HS-27A (cell line): ENCODE data around the gene MED8.

Source experiments
- DNase-seq: peaks from one replicate; pipeline ENCODE4 v3.0.0-alpha.2; 2012; ENCODE audit warnings: low read depth, missing footprints

Gene MED8, protein sequence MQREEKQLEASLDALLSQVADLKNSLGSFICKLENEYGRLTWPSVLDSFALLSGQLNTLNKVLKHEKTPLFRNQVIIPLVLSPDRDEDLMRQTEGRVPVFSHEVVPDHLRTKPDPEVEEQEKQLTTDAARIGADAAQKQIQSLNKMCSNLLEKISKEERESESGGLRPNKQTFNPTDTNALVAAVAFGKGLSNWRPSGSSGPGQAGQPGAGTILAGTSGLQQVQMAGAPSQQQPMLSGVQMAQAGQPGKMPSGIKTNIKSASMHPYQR

DNA sequence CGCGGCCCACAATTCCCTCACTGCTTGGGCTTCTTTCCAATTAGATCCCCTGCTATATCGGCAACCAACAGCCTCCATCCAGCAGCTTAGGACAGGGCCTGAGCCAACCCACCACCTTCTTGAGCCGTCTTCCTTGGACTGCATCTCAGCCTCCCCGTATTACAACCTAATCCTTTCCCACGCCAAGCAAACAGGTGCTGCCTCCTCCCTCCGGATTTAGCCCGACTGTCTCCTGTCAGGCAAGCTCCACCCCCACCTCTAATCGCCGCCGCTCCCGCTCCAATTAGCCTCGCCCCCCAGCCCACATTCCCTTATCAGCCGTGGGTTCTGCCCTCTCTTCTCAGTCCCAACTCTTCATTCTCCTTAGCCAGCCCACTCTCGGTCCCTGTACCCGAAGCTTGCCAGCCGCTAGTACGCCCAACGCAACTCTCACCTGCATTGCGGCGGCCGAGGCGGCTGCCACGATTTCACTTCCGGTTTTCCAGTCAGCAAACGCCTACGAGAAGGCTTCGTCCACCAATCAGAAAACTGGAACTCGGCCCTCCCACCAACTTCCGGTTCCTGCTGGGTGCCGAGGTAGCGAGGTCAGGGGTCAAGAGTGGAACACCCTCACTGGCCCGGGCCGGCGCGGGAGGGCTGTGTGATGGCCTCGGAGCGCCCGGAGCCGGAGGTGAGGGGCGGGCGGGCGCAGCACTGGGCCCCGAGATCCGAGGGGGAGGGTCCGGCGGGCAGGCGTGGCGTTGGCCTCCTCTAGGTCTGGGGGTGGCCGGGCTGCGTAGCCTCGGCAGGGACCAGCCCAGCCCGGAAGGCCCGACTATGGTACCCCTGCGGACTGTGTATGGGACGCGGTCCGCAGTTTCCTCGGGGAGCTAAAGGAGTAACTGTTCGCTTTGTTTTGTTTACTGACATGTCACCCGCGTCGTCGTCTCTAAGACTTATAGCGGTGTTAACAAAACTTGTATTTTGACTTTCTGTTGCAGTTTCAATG, at the start of gene MED8, which contains the start of gene SZT2:
Gene MED8 (minus strand): TSS at position 475 of the 988 bp plus-strand sequence. CDS start 36 bp downstream, at position 439.
Gene SZT2 (plus strand): TSS at position 574 of the 988 bp plus-strand sequence. CDS start 70 bp downstream, at position 644.
- peak; percentile 94 for DNase-seq

DNA sequence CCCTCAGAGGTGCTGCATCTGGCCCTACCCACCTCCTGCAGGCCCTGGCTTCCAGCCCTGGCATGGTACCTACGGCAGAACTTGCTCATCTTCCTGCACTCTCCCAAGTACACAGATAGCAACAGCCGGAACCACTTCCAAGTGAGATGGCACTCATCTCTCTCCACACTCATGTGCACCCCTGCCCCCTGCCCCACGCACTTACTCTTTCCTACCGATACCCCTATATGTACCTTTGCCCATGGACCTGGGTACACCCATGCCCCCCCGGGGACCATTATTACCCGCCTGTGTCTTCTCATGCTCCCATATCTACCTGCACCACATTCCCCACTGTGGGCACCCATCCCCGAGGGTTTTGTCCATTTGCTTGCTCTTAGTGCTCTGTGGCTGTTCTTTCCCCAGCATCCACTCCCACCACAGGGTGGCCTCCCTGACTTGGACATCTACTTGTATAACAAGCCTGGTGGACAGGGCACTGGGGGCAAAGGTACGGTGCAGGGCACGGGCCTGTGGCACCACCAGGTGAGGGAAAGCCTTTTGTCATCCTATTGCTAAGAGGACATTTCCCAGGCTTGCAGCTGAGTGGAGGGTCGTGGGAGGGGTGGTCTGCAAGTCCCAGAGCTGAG, 49.5 kb upstream of the MED8 start:
- DNase-seq, result no peak

DNA sequence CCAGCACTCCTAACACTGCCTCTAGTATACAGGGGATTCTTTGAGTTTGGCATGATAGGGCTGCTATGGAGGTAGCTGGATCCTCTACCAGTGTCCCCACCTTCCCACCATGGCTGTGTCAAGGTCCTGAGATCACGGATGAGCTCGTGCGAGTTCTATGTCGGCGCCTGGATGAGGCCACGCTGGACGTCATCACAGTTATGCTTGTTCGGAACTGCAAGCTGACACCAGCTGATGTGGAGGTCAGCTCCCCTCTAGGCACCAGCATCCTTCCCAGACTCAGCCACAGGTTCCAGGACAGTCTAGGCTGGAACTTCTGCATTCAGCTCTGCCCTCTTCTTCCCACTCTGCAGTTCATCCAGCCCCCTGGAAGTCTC, 49.0 kb upstream of the MED8 start:
- DNase-seq, result no peak

DNA sequence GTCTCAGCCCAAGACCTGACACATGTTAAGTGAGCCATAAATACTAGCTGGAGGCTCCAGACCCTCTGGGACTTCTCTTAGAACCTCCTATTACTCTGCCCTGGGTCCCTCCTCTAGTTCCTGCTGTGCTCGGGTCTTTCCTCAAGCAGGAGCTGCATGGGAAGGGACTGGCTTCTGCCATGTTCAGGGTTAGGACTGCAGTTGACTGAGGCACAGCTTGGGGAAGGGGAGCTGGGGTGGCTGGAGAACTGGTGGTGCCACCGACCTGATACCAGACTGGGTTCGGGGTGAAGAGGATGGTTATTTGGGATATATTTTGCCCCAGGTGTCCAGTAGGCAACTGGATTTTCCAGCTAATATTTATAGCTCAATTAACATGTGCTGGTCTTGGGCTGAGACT, 48.4 kb upstream of the MED8 start:
- no peak for DNase-seq

DNA sequence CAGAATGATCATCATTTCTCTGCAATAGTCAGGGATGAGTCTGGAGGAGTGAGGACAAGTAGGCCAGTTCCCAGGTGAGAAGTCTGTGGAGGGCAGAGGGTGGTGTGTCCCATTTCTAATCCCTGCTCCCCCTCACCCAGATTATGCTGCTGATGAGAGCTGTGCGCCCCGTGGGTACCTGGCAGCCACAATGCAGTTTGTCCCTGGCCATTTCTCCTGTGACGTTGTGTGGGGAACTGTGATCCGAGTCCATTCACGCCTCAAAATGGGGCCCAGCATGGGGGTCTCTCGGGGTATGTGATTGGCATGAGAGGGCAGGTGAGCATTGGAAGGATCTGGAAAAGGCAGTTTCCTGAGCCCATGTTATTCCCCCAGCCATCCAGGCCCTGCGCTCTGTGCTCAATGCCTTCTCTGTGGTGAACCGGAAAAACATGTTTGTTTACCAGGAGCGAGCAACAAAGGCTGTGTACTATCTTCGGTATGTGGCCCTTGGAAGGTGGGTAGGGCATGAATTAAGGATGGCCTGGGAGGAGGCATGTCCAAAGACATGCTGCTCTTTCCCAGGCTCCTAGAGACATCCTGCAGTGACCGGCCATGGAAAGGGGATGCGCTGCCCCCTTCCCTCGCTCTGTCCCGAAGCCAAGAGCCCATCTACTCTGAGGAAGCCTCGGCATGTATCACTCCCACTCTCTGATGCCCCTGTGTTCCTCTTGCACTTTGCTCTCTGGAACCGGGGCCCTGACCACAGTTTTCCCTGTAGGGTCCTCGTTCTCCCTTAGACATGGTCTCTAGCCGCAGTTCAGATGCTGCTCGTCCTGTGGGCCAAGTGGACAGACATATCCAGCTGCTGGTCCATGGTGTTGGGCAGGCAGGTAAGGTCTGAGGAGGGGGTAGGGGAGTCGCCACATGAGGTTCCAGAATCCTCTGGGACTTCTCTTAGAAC, 47.7 kb upstream of the MED8 start:
- no peak for DNase-seq

DNA sequence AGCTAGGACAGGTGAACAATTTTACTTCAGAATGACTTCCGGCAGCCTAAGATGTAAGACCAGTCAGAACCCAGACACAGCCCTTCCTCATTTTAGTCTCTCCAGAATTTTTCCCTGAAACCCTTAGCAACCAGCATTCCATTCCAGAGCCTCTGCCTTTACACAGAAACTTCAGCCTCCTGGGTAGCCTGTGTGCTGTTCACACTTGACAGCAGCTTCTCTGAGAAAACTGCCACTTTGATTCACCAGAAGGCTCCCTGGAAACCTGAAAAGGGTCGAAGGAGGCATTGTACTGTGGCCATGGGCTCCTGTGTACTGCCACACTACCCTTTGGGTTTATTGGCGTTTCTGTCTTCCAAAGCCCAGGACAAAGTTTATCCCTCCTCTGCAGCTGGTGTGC, 46.8 kb upstream of the MED8 start:
- no peak for DNase-seq

DNA sequence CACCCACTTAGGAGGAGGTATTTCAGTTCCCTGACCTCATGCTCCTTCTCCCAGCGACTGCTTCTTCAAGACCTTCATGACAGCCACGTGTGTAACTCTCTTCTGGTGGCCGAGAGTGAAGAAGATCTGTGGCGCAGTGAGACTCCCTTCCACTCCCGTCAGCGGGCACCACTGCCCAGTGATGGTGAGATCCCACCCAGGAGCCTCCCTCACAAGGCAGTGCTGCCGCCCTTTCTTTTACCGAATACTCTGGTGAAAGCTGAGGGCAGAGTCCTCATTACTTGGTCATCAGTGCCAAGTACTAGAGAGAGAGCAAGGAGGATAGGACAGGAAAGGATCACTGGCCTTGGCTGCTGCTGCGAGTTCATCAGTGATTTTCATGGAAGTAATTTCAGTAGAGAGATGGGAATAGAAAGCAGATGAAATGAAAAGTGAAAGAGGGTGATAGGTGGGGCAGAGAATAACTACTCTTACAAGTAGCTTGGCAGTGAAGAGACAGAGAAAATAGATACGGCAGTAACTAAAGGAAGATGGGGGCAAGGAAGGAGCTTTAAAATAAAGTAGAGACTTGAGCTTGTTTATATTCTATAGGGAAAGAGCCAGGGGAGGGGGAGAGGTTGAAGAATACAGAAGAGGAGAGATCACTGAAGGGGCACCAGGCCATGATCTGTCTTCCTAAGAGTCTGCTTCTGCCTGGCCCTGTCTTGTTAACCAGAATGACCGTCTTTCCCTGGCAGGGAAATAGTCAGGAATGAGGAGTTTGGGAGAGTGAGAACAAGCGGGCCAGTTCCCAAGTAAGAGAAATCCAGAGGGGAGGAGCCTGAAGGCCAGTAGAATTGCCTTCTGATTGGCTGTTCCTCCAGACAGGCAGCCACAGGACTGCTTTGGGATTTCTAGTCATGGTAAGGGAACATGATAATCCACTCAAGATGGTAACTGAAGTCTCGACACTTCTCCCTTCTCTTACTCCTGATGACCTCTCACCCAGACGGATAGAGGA, 45.8 kb upstream of the MED8 start:
- DNase-seq, result no peak

DNA sequence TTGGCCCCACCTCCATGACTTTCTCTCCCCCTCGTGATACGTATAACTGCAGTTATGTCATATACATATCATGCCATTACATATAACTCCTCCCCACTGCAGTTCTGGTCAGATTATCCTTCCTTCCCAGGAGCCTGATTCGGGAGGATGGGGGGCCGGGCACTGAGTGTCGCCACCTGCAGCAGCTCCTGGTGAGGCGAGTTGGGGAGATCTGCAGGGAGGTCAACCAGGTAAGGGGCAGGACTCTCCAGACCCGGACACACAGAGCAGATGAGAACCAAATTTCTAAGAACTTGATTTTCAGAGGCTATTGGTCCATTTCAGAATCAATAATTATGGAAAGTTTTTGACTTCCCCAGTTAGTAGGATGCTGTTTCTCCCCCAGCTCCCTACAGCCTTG, 44.7 kb upstream of the MED8 start:
- no peak for DNase-seq

DNA sequence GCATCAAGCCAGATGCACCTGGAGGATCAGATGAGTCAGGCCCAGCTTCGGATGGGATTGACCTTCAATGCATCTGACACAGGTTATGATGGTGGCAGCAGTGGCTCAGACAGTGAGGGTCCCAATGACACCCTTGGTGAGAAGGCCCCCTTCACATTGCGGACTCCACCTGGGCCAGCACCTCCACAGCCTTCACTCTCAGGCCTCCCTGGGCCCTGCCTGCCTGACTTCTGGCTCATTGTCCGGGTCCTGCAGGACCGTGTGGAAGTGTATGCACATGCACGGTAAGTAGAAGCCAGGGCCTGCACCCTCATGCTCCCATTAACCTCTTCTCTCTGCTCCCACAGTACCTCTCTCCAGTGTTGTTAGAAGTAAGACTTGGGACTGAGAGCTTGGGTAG, 43.3 kb upstream of the MED8 start:
- DNase-seq, result no peak

DNA sequence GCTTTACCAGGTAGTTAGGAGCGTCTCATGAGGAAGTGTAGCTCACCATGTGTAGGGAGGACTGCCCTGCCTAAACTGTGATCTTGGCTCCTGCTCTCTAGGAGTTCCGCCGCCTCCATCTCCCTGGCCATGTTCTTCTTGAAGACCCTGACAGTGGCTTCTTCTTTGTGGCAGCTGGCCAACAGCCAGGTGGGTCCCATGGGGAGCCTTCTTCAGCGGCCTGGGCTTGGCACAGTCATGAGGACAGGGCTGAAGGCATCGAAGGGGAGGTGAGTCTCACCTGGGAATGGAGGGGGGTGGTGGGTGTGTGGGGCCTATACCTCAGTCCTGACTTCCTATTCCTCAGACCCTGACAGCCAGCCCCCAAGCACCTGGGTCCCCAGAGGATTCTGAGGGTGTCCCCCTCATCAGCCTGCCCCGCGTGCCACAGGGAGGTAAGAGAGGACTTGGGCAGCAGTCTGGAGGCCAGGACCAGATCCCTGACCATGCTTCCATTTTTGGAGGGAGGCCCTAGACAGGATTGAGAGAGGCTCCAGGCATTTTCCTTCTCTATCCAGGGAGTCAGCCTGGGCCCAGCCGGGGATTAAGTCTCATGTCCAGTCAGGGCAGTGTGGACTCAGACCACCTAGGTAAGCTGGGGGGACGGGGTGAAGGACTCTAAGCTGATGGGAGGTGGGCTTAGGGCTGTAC, 42.7 kb upstream of the MED8 start:
- no peak for DNase-seq

DNA sequence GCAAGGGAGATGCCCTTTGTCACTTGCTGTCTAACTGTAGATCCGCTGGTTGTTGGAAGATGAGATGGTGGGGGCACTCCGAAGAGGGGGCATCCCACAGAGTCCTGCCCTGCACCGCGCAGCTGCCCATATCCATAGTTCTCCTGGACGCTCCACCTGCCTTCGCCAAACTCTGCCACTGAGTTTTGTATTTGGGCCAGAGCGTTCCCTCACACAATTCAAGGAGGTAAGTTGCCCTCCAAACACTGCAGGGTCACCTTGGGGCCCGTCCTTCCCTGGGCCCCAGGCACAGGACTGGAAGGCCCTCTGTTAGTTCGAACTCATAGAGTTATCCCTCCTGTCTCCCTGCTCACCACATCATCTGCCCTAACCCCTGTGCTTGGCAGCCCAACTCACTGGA, 42.1 kb upstream of the MED8 start:
- no peak for DNase-seq

DNA sequence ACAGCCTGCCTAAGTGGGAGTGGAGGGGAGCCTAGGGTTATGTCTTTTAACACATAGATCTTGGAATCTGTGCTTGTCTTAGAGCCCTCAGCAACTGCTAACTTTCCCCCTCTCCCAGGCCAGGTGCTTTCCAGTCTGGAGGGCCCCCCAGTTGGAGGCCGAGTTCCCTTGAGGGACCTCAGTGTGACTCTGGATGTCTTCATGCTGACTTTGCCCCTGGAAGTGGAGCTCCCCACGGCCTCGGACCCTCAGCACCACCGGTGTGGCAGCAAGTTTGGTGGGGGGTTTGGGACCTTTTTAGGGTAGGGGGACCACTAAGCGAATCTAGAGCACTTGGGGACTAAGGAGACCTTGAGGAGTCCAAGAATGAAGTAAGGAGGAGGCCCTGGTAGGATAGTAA, 41.2 kb upstream of the MED8 start:
- DNase-seq, result no peak

DNA sequence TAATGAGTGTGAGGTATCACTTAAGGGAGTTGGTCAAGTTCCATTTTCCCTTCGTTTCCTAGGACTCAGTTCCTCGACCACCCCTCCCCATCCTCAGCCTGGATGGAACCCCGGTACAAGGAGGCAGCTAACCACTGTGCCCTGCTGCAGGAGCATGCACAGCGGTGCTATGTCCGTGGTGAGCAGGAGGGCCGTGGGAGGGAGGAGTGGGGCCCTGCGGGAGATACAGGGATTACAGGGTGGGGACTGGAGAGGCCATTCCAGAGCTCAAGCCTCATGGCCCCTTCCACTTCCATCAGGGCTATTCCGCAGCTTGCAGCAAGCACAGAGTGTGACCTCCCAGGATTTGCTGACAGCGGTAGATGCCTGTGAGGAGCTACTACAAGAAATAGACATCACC, 38.3 kb upstream of the MED8 start:
- DNase-seq, result no peak

DNA sequence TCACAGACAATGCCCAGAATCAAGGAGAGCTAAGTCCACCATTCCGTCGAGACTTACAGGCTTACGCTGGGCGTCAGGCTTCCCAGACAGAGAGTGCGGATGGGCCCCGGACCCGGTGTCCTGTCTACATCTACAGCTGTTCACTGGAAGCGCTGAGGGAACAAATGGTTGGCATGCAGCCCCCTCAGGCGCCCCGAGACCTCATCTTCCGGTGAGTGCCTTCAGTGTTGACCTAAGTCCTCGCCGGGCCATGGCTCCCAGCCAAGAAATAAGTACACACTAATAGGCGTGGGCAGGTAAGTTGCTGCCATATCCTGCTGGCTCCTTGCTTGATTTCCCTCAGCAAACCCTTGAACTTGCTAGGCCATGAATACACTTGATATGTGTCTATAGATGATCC, 37.9 kb upstream of the MED8 start:
- DNase-seq, result no peak

DNA sequence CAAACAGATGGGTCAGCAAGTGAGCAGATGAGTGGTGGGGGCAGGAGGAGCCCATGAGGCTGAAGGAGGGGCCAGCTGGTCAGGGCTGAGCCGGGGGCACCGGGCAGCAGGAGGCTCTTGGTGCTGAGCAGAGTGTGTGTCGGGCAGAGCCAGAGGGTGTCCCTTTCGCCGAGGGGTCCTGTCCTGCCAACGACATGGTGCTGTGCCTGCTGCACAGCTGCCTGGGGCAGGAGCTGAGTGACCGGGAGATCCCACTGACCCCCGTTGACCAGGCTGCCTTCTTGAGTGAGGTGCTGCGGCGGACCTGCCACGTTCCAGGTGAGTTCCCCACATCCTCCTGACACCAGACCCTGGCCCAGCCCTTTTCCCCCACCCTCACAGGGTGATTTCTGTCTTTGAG, 36.6 kb upstream of the MED8 start:
- DNase-seq, result no peak

DNA sequence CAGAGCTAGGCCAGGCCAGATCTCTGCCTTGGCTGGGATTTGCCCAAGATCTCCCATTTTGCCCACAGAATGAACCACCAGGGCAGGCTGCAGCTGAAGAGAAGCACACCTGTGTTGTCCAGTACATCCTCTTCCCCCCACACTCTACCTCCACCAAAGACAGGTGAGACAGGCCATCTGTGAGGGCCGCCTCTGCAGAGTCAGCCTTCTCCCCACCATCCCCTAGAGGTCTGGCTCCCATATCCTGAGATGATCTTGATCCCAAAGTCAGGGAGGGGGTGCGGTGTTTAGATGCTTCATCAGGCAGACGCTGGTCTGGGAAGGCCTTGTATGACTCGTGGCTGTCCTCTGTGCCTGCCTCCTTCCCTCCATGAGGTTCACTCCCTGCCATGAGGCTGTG, 35.4 kb upstream of the MED8 start:
- DNase-seq, result no peak

DNA sequence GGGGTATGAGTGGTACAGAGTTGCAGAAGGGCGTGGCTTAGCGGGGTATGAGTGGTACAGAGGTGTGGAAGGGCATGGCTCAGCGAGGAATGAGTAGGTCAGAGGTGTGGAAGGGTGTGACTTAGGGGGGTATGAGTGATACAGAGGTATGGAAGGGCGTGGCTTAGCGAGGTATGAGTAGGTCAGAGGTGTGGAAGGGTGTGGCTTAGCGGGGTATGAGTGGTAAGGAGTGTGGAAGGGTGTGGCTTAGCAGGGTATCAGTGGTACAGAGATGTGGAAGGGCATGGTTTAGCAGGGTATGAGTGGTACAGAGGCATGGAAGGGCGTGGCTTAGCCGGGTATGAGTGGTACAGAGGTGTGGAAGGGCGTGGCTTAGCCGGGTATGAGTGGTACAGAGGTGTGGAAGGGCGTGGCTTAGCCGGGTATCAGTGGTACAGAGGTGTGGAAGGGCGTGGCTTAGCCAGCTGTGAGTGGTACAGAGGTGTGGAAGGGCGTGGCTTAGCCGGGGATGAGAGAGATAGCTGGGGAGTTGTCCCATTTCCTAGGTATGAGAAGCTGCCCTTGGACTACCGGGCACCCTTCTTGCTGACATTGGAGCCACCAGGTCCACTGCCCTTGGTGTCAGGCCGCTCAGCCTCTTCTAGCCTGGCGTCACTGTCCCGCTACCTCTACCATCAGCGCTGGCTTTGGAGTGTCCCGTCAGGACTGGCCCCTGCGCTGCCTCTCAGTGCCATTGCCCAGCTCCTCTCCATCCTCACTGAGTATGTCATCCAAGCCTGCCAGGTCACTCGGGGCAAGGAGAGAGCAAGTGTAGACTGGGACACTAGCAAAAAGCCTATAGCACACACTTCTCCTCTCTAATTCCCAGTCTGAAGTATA, 34.3 kb upstream of the MED8 start:
- DNase-seq, result no peak

DNA sequence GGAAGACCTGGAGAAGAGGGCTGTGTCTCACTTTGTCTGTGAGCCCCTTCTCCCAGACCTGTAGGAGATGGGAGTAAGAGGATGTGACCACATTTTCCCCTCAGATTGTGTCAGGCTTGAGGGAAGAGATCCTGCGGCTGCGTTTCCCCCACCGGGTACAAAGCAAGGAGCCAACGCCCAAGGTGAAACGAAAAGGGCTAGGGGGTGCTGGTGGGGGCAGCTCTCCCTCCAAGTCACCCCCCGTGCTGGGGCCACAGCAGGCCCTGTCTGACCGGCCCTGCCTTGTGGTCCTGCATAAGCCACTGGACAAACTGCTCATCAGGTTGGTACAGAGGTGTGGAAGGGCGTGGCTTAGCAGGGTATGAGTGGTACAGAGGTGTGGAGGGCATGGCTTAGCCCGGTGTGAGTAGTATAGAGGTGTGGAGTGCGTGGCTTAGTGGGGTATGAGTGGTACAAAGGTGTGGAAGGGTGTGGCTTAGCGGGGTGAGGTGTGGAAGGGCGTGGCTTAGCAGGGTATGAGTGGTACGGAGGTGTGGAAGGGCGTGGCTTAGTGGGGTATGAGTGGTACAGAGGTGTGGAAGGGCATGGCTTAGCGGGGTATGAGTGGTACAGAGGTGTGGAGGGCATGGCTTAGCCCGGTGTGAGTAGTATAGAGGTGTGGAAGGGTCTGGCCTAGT, 33.5 kb upstream of the MED8 start:
- DNase-seq, result no peak
